CD4-positive, alpha-beta T cell treated with Interleukin-10 for 1 hour (primary cell): Measurements from ENCODE around the gene ZBED6.

Source experiments
- DNase-seq: peaks from one replicate; pipeline ENCODE4 v3.0.0-alpha.2; 2020

Gene ZBED6

DNA sequence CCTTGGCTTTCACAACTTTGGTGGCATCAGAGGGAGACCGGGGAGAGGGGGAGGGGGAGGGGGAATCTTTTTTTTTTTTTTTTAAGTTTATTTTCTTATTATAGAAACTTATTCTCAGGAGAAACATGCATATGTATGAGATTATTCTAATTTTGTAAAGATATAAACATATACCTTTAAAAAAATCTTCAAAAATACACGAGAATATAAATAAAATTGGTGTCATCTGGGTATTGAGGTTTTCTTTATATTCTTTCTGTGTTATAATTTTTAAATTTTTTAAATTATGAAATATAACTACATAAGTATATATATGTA is 47.1 kb downstream of the ZBED6 start:
- DNase-seq = no peak

DNA sequence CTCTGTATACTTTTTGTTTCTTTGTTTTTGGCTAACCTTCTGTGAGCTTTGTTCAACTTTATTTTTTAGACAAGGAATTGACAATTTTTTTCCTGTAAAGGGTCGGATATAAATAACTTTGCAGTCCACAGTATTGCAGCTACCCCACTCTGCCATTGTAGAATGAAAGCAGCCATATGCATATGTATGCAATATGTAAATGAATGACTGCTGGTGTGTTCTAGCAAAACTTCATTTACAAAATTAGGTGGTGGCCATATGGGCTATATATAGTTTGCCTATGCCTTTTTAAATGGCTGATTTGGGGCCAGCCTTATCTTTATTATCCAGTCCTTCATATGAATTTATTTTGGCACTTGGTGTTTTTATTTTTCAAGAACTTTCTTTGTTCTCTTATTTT is 48.0 kb downstream of the ZBED6 start:
- no peak for DNase-seq
